Astrocyte (in vitro differentiated cells and primary cell): ENCODE measurements around the gene ARL6IP4.

ENCODE experiments used
- EZH2 ChIP-seq: IDR thresholded peaks from 2 replicates; pipeline ENCODE4 v1.6.1; 2012; ENCODE audit warnings: mild to moderate bottlenecking, low read length, inconsistent platforms; ENCODE audit not compliant: insufficient read depth
- TF ChIP-seq, protein P1 (sequence below): IDR thresholded peaks from 2 replicates; pipeline ENCODE4 v1.5.1; 2011; ENCODE audit warnings: low read depth, mild to moderate bottlenecking, inconsistent platforms, low read length, moderate library complexity; ENCODE audit not compliant: insufficient read depth

DNA sequence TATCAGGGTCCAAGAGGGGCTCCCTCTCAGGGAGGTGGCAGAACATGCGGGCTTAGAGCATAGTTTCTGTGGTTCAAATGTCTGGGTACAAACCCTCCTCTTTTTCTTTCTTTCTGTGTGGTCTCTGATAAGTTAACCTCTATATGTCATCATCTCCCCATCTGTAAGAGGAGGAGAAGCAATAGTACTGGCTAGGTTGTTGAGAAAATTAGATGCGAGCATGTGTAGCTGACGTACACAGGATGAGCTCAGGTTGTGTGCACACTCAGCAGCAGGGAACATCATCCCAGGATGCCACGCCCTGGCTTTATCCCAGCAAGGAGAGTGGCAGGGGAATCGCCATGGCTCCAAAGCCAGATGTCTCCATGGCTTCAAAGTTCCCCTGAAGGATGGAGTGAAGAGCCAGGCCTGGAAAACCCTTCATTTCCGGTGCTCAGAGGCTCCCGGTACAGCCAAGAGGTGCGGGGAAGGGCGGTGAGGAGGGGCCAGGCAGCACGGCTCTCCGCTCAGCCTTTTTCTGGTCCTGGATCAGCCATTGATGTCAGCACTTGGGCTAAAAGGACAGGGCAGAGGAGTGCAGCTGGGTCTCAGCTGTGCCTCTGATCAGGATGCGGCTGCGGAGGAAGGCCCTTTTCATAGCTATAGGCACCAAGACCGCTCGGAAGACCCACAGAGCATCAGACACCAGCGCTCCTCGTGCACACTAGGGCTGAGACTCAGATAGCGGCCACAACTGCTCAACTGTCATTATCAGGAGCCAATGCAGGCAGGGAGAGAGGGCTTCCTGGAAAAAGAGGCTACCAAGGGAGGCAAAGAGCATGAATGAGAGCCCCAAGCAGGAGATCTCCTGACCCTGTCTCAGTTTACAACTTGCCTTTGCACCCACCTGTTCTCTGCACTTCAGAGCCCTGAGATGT, 41.5 kb downstream of the ARL6IP4 start:
- TF ChIP-seq, protein P1, sequence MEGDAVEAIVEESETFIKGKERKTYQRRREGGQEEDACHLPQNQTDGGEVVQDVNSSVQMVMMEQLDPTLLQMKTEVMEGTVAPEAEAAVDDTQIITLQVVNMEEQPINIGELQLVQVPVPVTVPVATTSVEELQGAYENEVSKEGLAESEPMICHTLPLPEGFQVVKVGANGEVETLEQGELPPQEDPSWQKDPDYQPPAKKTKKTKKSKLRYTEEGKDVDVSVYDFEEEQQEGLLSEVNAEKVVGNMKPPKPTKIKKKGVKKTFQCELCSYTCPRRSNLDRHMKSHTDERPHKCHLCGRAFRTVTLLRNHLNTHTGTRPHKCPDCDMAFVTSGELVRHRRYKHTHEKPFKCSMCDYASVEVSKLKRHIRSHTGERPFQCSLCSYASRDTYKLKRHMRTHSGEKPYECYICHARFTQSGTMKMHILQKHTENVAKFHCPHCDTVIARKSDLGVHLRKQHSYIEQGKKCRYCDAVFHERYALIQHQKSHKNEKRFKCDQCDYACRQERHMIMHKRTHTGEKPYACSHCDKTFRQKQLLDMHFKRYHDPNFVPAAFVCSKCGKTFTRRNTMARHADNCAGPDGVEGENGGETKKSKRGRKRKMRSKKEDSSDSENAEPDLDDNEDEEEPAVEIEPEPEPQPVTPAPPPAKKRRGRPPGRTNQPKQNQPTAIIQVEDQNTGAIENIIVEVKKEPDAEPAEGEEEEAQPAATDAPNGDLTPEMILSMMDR, result no peak
- no peak for TF ChIP-seq EZH2
